Stimulated activated naive B cell treated with anti-CD40 and anti-IgM and Interleukin-4, amounts not matched to agents 10 μg/mL and 1 μg/mL and 100 μg/mL, for 72 hours (primary cell): ENCODE measurements around the gene PARVB.

ENCODE experiments used
- ATAC-seq, 2 donors: fragments of 150-1000 bp; cut with Tn5 transposase; replicated peaks; 2 replicates each; pipeline ENCODE4 v1.10.0; 2021; ENCODE audit warnings: moderate library complexity in 1 of 2
- DNase-seq: peaks from one replicate; pipeline ENCODE4 v3.0.0; 2021
- H3K27ac Mint-ChIP-seq: one replicate; pipeline ENCODE4 v1.8.0; 2022; ENCODE audit warnings: mild to moderate bottlenecking, mixed read lengths
- H3K27me3 Mint-ChIP-seq, 2 donors: one replicate each; pipeline ENCODE4 v1.8.0; 2022; ENCODE audit warnings: mixed read lengths in 2 of 2
- H3K36me3 Mint-ChIP-seq, 2 donors: one replicate each; pipeline ENCODE4 v1.8.0; 2022; ENCODE audit warnings: mixed read lengths in 2 of 2, mild to moderate bottlenecking in 1 of 2
- H3K4me1 Mint-ChIP-seq, 2 donors: one replicate each; pipeline ENCODE4 v1.8.0; 2022; ENCODE audit warnings: mixed read lengths in 2 of 2, mild to moderate bottlenecking in 1 of 2
- H3K4me3 Mint-ChIP-seq, 2 donors: one replicate each; pipeline ENCODE4 v1.8.0; 2022; ENCODE audit warnings: mild to moderate bottlenecking in 2 of 2, mixed read lengths in 2 of 2, moderate library complexity in 1 of 2
- H3K9me3 Mint-ChIP-seq, 2 donors: one replicate each; pipeline ENCODE4 v1.8.0; 2022; ENCODE audit warnings: mixed read lengths in 2 of 2, mild to moderate bottlenecking in 1 of 2

The PARVB gene

DNA sequence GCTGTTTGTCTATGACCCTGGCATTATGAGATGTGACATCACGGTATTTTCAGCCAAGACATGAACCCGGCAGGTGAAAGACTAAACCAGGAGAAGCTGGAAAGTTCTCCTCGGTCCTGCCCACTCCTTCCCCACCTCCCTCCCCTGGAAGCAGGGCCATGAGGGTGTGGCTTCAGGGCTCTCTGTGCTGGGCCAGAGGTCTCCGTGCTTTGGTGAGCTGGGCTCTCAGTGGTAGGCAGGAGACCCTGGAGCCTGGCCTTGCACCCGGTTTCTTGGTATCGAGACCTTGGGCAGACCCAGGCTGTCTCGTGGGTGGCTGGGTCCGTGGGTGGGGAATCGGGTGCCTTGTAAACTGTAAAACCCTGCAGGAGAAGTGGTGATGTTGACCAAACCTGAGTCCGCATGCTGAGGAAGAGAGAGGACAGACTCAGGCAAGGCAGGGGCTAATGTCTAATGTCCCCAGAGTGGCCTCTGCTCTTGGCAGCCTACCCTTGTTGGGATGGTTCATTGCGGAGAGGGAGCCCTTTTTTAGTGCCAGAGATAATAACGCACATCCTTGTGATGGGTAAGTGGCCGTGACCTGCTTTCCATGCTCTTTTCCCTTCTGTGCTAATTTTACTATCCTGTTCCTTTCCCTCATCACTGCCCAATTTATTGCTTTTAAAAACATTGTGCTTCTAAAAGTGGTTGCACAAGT is 108.0 kb downstream of the PARVB start:
- Mint-ChIP-seq H3K4me1 (peaks cover 17 to 34% of the 10 kb centered on the region in 2 donors), H3K9me3 (peaks cover 18 to 19% of the 10 kb centered on the region in 2 donors), H3K4me3 (no peak overlapping the region), H3K27me3 (peaks cover 0 to 7% of the 10 kb centered on the region in 2 donors), H3K27ac (no peak overlapping the region), H3K36me3 (peaks cover 86 to 91% of the 10 kb centered on the region in 2 donors)
- no peak for DNase-seq
- ATAC-seq = no peak

DNA sequence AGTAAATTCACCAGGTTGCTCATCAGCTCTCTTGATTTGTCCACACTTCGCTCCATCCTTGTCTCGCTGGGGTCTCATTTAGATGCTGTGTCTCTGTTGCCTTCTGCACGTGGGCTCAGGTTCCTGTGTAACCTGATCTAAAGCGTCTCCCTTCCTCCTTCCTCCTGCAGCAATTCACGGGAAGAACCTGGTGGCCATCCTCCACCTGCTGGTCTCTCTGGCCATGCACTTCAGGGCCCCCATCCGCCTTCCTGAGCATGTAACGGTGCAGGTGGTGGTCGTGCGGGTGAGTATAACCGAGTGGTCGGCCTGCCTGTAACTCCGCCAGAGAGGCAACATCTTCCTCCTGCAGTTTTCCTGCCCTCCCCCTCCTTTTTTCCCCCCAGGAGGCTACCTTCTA is 108.6 kb downstream of the PARVB start:
- Mint-ChIP-seq H3K9me3 (peaks cover 16 to 18% of the 10 kb centered on the region in 2 donors), H3K27ac (no peak overlapping the region), H3K27me3 (peaks cover 0 to 7% of the 10 kb centered on the region in 2 donors), H3K36me3 (peaks cover 88 to 91% of the 10 kb centered on the region in 2 donors), H3K4me3 (no peak overlapping the region), H3K4me1 (peaks cover 12 to 28% of the 10 kb centered on the region in 2 donors)
- no peak for DNase-seq
- no peak for ATAC-seq

DNA sequence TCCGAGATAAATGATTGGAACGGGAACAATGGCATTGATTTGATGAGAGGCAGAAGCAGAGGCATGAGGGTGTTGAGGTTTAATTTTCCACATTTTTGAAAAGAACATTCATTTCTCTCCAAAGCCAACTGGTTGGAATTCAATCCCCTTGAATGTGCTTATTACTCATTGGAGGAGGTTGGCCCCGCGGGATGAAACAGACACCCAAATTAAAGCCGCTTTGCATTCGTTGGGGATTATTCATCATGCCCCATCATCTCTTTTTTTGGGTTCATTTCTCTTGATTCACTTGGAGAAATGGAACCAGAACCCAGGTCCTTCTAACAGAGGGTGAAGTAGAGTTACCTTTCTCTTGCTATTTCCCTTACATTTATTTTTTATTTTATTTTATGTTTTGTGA is 109.1 kb downstream of the PARVB start:
- ATAC-seq = no peak
- Mint-ChIP-seq H3K36me3 (peaks cover 90 to 91% of the 10 kb centered on the region in 2 donors), H3K27me3 (peaks cover 0 to 7% of the 10 kb centered on the region in 2 donors), H3K9me3 (peaks cover 17 to 20% of the 10 kb centered on the region in 2 donors), H3K27ac (no peak overlapping the region), H3K4me3 (no peak overlapping the region), H3K4me1 (peaks cover 12 to 24% of the 10 kb centered on the region in 2 donors)
- no peak for DNase-seq

GRCh38 chr22:44133901-44134571 is 109.9 kb downstream of the PARVB start:
- Mint-ChIP-seq H3K9me3 (peaks cover 17 to 20% of the 10 kb centered on the region in 2 donors), H3K27me3 (peaks cover 0 to 7% of the 10 kb centered on the region in 2 donors), H3K4me1 (peaks cover 10 to 16% of the 10 kb centered on the region in 2 donors), H3K27ac (no peak overlapping the region), H3K36me3 (peaks cover 92 to 93% of the 10 kb centered on the region in 2 donors), H3K4me3 (no peak overlapping the region)
- DNase-seq (no peak), ATAC-seq (no peak)

- H3K4me3 Mint-ChIP-seq = no peak overlapping the region
- peaks cover 6 to 7% of the 10 kb centered on the region in 2 donors for H3K4me1 Mint-ChIP-seq
- ATAC-seq (no peak), DNase-seq (no peak)
- no peak overlapping the region for H3K27ac Mint-ChIP-seq
- peaks cover 84 to 90% of the 10 kb centered on the region in 2 donors for H3K36me3 Mint-ChIP-seq
- peaks cover 17 to 20% of the 10 kb centered on the region in 2 donors for H3K9me3 Mint-ChIP-seq
- H3K27me3 Mint-ChIP-seq = peaks cover 0 to 5% of the 10 kb centered on the region in 2 donors
These were observed 112.0 kb downstream of the PARVB start for GRCh38 chr22:44136112-44136511.

DNA sequence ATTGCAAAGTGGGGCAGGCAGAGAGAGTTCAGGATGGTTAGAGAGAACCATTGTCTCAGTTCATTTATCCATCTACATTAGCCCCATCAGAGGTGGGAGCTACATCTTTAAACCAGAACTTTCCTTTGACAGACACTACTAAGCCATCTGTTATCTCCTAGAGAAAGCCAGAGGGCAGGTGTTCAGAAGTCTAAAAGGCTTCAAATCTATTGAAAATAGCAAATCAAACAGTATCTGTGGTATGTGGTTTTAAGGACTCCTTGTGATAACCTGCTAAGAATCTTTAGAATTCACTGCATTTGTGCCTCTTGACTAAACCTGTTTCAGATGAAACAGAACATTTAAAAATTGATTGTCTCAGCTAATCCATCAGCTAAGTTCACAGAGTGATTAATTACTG is 112.7 kb downstream of the PARVB start:
- peaks cover 83 to 88% of the 10 kb centered on the region in 2 donors for H3K36me3 Mint-ChIP-seq
- peaks cover 1 to 6% of the 10 kb centered on the region in 2 donors for H3K4me1 Mint-ChIP-seq
- H3K4me3 Mint-ChIP-seq = no peak overlapping the region
- peaks cover 17 to 20% of the 10 kb centered on the region in 2 donors for H3K9me3 Mint-ChIP-seq
- DNase-seq (no peak), ATAC-seq (no peak)
- no peaks in the 10 kb centered on the region for H3K27me3 Mint-ChIP-seq
- H3K27ac Mint-ChIP-seq = peak overlapping the region; percentile 51

DNA sequence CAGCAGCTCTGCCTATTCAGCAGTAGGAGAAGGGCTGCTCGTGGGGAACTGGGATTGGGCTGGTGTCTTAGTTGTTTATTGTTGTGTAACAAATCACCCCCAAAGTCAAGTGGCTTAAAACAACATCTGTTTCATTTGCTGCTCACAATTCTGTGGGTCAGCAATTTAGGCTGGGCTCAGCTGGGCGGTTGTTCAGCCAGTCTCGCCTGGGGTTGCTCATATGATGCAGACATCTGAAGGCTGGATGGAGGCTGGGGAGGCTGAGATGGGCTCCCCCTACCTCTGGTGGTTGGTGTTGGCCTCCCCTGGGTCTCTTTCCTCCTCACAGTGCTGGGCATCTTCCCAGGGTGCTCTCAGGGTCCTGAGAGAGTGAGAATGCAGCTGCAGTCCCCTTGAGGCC is 113.3 kb downstream of the PARVB start:
- peaks cover 0 to 6% of the 10 kb centered on the region in 2 donors for H3K4me1 Mint-ChIP-seq
- ATAC-seq (no peak), DNase-seq (no peak)
- H3K36me3 Mint-ChIP-seq = peaks cover 77 to 86% of the 10 kb centered on the region in 2 donors
- H3K27ac Mint-ChIP-seq = no peak overlapping the region
- H3K9me3 Mint-ChIP-seq = peaks cover 17 to 20% of the 10 kb centered on the region in 2 donors
- H3K27me3 Mint-ChIP-seq = no peaks in the 10 kb centered on the region
- no peak overlapping the region for H3K4me3 Mint-ChIP-seq

- Mint-ChIP-seq H3K27me3 (no peaks in the 10 kb centered on the region), H3K36me3 (peaks cover 71 to 81% of the 10 kb centered on the region in 2 donors), H3K9me3 (peaks cover 17 to 20% of the 10 kb centered on the region in 2 donors), H3K4me1 (peaks cover 4 to 6% of the 10 kb centered on the region in 2 donors), H3K27ac (no peak overlapping the region), H3K4me3 (no peak overlapping the region)
- ATAC-seq (no peak), DNase-seq (no peak)
These were observed 115.7 kb downstream of the PARVB start for GRCh38 chr22:44139773-44140172.

DNA sequence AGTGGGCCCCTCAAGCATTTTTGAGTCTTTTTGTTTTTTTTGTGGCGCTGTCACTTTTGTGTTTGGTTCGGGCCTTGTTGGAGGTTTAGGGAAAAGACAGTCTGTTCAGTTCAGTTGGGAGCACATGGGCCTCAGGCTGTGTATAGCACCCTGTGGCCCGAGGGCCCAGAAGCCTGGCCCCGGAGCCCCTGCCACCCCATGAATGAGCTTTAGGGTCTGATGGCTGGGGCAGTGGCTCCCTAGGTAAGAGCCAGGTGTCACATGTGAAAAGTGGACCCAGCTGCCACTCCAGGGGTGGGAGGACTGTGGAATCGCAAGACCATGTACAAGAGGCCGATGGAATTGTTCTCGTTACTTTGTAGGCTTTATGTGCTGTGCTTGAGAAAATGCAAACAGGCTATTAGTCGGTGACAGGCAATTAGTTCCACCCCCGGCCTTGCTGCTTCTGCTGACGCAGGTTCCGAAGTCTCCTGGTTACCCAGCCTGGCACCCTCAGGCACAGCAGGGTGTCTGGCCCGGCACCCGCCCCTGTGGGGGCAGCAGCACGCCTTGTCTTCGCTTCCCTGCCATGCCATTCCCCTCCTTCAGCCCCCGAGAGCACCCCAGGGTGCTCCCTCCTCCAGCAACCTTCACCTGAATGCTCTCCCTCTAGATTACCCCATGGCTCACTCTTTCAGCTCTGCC is 118.5 kb downstream of the PARVB start:
- Mint-ChIP-seq H3K36me3 (peaks cover 60 to 81% of the 10 kb centered on the region in 2 donors), H3K4me1 (peaks cover 4 to 5% of the 10 kb centered on the region in 2 donors), H3K4me3 (no peak overlapping the region), H3K27me3 (no peaks in the 10 kb centered on the region), H3K27ac (no peak overlapping the region), H3K9me3 (peaks cover 3% of the 10 kb centered on the region in 2 donors)
- DNase-seq (no peak), ATAC-seq (no peak)

GRCh38 chr22:44143105-44143474 is 119.0 kb downstream of the PARVB start:
- no peak for ATAC-seq

DNA sequence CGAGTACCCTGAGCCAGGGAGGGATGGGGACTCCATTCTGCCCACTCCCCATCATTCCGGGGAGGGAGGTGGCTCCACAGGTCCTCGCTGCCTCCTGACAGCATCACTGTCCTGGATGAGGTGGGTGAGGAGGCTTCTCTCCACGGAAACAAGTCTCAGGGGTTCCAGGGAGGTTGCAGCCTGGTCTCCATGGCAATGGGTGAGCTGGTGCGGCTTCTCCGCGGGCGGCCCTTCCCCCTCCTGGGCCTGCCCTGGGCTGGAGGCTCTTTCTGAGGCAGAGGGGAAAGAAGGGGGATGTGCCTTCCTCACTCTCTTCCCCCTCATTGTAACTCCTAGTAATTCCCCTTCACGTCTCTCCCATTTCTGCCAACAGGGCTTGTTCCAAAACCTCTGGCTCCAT is 119.5 kb downstream of the PARVB start:
- Mint-ChIP-seq H3K36me3 (peaks cover 59 to 81% of the 10 kb centered on the region in 2 donors), H3K9me3 (no peaks in the 10 kb centered on the region), H3K4me3 (no peak overlapping the region), H3K27me3 (no peaks in the 10 kb centered on the region), H3K27ac (peak overlapping the region; percentile 78), H3K4me1 (peaks cover 4 to 5% of the 10 kb centered on the region in 2 donors)
- ATAC-seq (no peak), DNase-seq (no peak)

More at GRCh38 chr22:44143105-44143474, 119.0 kb downstream of the PARVB start:
- Mint-ChIP-seq H3K9me3 (no peaks in the 10 kb centered on the region), H3K4me1 (peaks cover 4 to 5% of the 10 kb centered on the region in 2 donors), H3K27me3 (no peaks in the 10 kb centered on the region), H3K4me3 (no peak overlapping the region), H3K27ac (no peak overlapping the region), H3K36me3 (peaks cover 59 to 81% of the 10 kb centered on the region in 2 donors)
- no peak for DNase-seq

DNA sequence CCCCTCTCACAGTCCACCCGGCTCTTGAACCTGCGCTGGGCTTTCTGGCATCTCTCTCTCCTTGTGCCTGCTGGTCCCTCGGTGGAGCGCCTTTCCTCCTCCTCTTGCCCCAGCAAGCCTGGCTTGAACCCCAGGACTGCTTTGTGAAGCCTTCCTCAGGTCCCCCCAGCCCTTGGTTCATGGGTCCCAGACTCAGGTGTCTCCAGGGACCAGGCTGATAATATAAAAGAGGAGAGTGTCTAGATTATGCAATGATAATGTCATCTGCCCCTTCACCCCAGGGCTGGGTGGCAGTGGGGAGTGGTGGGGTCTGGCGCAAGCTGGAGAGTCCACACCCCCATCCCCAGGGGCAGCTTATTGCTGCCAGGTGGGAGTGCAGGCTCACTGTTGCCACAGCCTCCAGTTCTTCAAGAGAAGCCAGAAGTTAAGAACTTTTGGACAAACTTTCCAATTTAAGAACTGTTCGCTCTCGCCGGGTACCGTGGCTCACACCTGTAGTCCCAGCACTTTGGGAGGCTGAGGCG is 120.0 kb downstream of the PARVB start:
- Mint-ChIP-seq H3K9me3 (no peaks in the 10 kb centered on the region), H3K4me3 (no peak overlapping the region), H3K36me3 (peaks cover 58 to 80% of the 10 kb centered on the region in 2 donors), H3K27me3 (no peaks in the 10 kb centered on the region), H3K4me1 (peaks cover 4 to 5% of the 10 kb centered on the region in 2 donors), H3K27ac (peak overlapping the region; percentile 78)
- ATAC-seq = no peak
- no peak for DNase-seq

- Mint-ChIP-seq H3K9me3 (no peaks in the 10 kb centered on the region), H3K4me3 (no peak overlapping the region), H3K27me3 (no peaks in the 10 kb centered on the region), H3K36me3 (peaks cover 55 to 78% of the 10 kb centered on the region in 2 donors), H3K27ac (peak overlapping the region; percentile 76), H3K4me1 (peaks cover 4 to 5% of the 10 kb centered on the region in 2 donors)
- no peak for ATAC-seq
- DNase-seq = no peak
These were observed 121.4 kb downstream of the PARVB start for GRCh38 chr22:44145544-44145943.
